Measurements from ENCODE around the gene SEMG1.

- no peak for TF ChIP-seq BRCA1 (IDR thresholded peaks at IDR 0.05)
- no peak for TF ChIP-seq BRCA1 (CRISPR knock-in tag; IDR thresholded peaks at IDR 0.05)
- no peak for TF ChIP-seq CTCF (IDR thresholded peaks at IDR 0.05 in 2 of 3, conservative IDR thresholded peaks at IDR 0.05 in 1 of 3; ENCODE audit: insufficient read depth in 2 of 3, low read depth in 1 of 3, low read length in 3 of 3)
- no peak for TF ChIP-seq POLR2AphosphoS5 (IDR thresholded peaks at IDR 0.05; ENCODE audit: control insufficient read depth, insufficient read depth, low read depth, low read length)
- no peak for TF ChIP-seq CBFB (CRISPR knock-in tag; IDR thresholded peaks at IDR 0.05)
- TF ChIP-seq EP300 (IDR thresholded peaks at IDR 0.05; ENCODE audit: low read length), result no peak
- TF ChIP-seq SMAD3 (CRISPR knock-in tag; conservative IDR thresholded peaks at IDR 0.05), result no peak
- no peak for TF ChIP-seq EZH2 (IDR thresholded peaks at IDR 0.05; ENCODE audit: borderline replicate concordance, low read depth, low read length)
- TF ChIP-seq BDP1 (IDR thresholded peaks at IDR 0.05; ENCODE audit: insufficient read depth, insufficient read length), result no peak
- no peak for TF ChIP-seq CTCFL (IDR thresholded peaks at IDR 0.05; ENCODE audit: borderline replicate concordance, insufficient read depth, low read depth, low read length, poor library complexity, severe bottlenecking)
- no peak for TF ChIP-seq BCLAF1 (IDR thresholded peaks at IDR 0.05; ENCODE audit: borderline replicate concordance in 1 of 2, control insufficient read depth in 1 of 2, low read depth in 2 of 2, low read length in 1 of 2)
- no peak for TF ChIP-seq HCFC1 (IDR thresholded peaks at IDR 0.05; ENCODE audit: low read depth, low read length)
- TF ChIP-seq ZNF311 (CRISPR knock-in tag; IDR thresholded peaks at IDR 0.05), result no peak
- no peak for TF ChIP-seq ZNF551 (CRISPR knock-in tag; IDR thresholded peaks at IDR 0.05)
Measured at GRCh38 chr20:45238139-45238538, 31.3 kb downstream of the SEMG1 start.

Data from K562 (cell line).